HepG2 (cell line): Measurements from ENCODE around the gene ZNF101. TPM values are rescaled to one million over a fixed set of nuclear protein-coding genes. Genes with fewer than 3 reads are reported as not detected.

ENCODE experiments used
- ATAD3A ChIP-seq: sonication (generic); formaldehyde crosslinking; IDR thresholded peaks from 2 replicates; pipeline ENCODE4 v1.4.0; 2020; ENCODE audit warnings: missing genetic modification reagents
- HES4 ChIP-seq: sonication (generic); formaldehyde crosslinking; IDR thresholded peaks from 2 replicates; pipeline ENCODE4 v1.9.0; 2021; ENCODE audit warnings: mild to moderate bottlenecking, missing genetic modification reagents, borderline replicate concordance
- HNF4G ChIP-seq, 2 experiments: sonication (generic) in 1 of 2; formaldehyde crosslinking in 1 of 2; IDR thresholded peaks; 2 replicates each; pipeline versions ENCODE4 v1.4.0 to v1.6.1; 2011 to 2020; ENCODE audit warnings: borderline replicate concordance in 2 of 2, low read depth in 2 of 2, mild to moderate bottlenecking in 2 of 2, low read length in 1 of 2, missing genetic modification reagents in 1 of 2, moderate library complexity in 1 of 2
- MIER3 ChIP-seq: IDR thresholded peaks from 2 replicates; pipeline ENCODE4 v1.6.1; 2016; ENCODE audit warnings: missing compliant biosample characterization, borderline replicate concordance
- MLX ChIP-seq: IDR thresholded peaks from 2 replicates; pipeline ENCODE4 v1.6.1; 2016
- PCBP1 ChIP-seq: fragments of 200-400 bp; formaldehyde crosslinking; IDR thresholded peaks from 2 replicates; pipeline ENCODE4 v1.6.1; 2017; ENCODE audit warnings: mild to moderate bottlenecking, low read depth, low read length, borderline replicate concordance
- POLR2A ChIP-seq, 2 experiments: IDR thresholded peaks; 2 replicates each; pipeline ENCODE4 v1.6.1; 2011; ENCODE audit warnings: low read depth in 2 of 2, low read length in 2 of 2, mild to moderate bottlenecking in 1 of 2, moderate library complexity in 1 of 2; ENCODE audit not compliant: insufficient read depth in 1 of 2
- PTBP1 ChIP-seq: fragments of 200-400 bp; formaldehyde crosslinking; IDR thresholded peaks from 2 replicates; pipeline ENCODE4 v1.6.1; 2018; ENCODE audit warnings: low read length, low read depth; ENCODE audit not compliant: poor library complexity, severe bottlenecking
- ZBTB26 ChIP-seq: IDR thresholded peaks from 2 replicates; pipeline ENCODE4 v1.6.1; 2016; ENCODE audit warnings: missing compliant biosample characterization, missing genetic modification reagents, borderline replicate concordance
- ZKSCAN5 ChIP-seq: sonication (generic); formaldehyde crosslinking; IDR thresholded peaks from 2 replicates; pipeline ENCODE4 v1.5.1; 2020; ENCODE audit warnings: mild to moderate bottlenecking, missing genetic modification reagents
- ZNF329 ChIP-seq: sonication (generic); formaldehyde crosslinking; IDR thresholded peaks from 2 replicates; pipeline ENCODE4 v1.9.0; 2021; ENCODE audit warnings: low read depth, mild to moderate bottlenecking, missing genetic modification reagents
- ZNF619 ChIP-seq: sonication (generic); formaldehyde crosslinking; IDR thresholded peaks from 2 replicates; pipeline ENCODE4 v1.4.0; 2020; ENCODE audit warnings: mild to moderate bottlenecking, missing genetic modification reagents
- ZNF720 ChIP-seq: sonication (generic); formaldehyde crosslinking; IDR thresholded peaks from 2 replicates; pipeline ENCODE4 v1.4.0; 2020; ENCODE audit warnings: missing genetic modification reagents
- polyA plus RNA-seq, 8 experiments: library from polyadenylated mRNA; depleted of rRNA in 3 of 8; stranded (reverse) in 7 of 8; unstranded in 1 of 8; fragments of >200 nt; fragmentation: Illumina TruSeq in 4 of 8; extraction: Trizol in 4 of 8; gene quantifications; 2 replicates each; pipeline versions ENCODE4 v1.2.1 to v1.2.3, GENCODE V29; 2011 to 2016; ENCODE audit warnings: low read depth in 4 of 8, missing spikeins in 1 of 8, mixed read lengths in 1 of 8; ENCODE audit not compliant: insufficient read depth in 1 of 8
- small RNA-seq, 3 experiments: library from RNA; depleted of rRNA; stranded (forward); fragments of <200 nt; gene quantifications; one replicate each; pipeline ENCODE3, GENCODE V24; 2012; ENCODE audit warnings: low read depth in 2 of 3, low replicate concordance in 1 of 3; ENCODE audit not compliant: insufficient read length in 3 of 3, insufficient read depth in 2 of 3
- total RNA-seq, 5 experiments: library from RNA; depleted of rRNA; stranded (reverse); fragments of >200 nt; fragmentation: Illumina TruSeq; extraction: Trizol; gene quantifications; 2 replicates each; pipeline ENCODE4 v1.2.3, GENCODE V29; 2016; ENCODE audit warnings: low read depth in 1 of 5
- TF ChIP-seq, protein P1 (sequence below): IDR thresholded peaks from 2 replicates; pipeline ENCODE4 v1.6.1; 2016; ENCODE audit warnings: low read depth, borderline replicate concordance
- TF ChIP-seq, protein P2 (sequence below): sonication (generic); formaldehyde crosslinking; IDR thresholded peaks from 2 replicates; pipeline ENCODE4 v1.4.0; 2020; ENCODE audit warnings: mild to moderate bottlenecking, missing genetic modification reagents

Gene ZNF101
- total and polyA plus RNA-seq, 2 of the 13 experiments (the other 11 are each of a cell fraction or from before 2014, with no cell fraction given), result 12.9 to 28.9 TPM

- no peak for TF ChIP-seq HNF4G (IDR thresholded peaks at IDR 0.05; ENCODE audit: borderline replicate concordance, low read depth, low read length)
- no peak; the same call in 1 of the 2 replicates for TF ChIP-seq HNF4G (CRISPR knock-in tag; IDR thresholded peaks at IDR 0.05; ENCODE audit: borderline replicate concordance, low read depth)
- no peak for TF ChIP-seq ZKSCAN5
- TF ChIP-seq, protein P1, sequence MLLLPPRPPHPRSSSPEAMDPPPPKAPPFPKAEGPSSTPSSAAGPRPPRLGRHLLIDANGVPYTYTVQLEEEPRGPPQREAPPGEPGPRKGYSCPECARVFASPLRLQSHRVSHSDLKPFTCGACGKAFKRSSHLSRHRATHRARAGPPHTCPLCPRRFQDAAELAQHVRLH, result no peak
- TF ChIP-seq, protein P2, sequence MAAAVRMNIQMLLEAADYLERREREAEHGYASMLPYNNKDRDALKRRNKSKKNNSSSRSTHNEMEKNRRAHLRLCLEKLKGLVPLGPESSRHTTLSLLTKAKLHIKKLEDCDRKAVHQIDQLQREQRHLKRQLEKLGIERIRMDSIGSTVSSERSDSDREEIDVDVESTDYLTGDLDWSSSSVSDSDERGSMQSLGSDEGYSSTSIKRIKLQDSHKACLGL (CRISPR knock-in tag), result peak; percentile 71
- TF ChIP-seq MLX (CRISPR knock-in tag), result no peak
- TF ChIP-seq MIER3 (CRISPR knock-in tag), result 0 out of 2 replicates have a peak, but pooled peaks have one; percentile 49
- 0 out of 2 replicates have a peak, but pooled peaks have one; percentile 56 for TF ChIP-seq ZNF329 (CRISPR knock-in tag)
- no peak for TF ChIP-seq ATAD3A
- TF ChIP-seq PTBP1, result no peak
- TF ChIP-seq POLR2A (IDR thresholded peaks at IDR 0.05; ENCODE audit: insufficient read depth in 1 of 2, low read depth in 2 of 2, low read length in 2 of 2), result peak; percentile 84 to 98
- TF ChIP-seq PCBP1, result no peak
- TF ChIP-seq ZNF720 (CRISPR knock-in tag), result no peak
- no peak for TF ChIP-seq HES4 (CRISPR knock-in tag)
- peak; percentile 68; the same call in 1 of the 2 replicates for TF ChIP-seq ZNF619 (CRISPR knock-in tag)
- TF ChIP-seq ZBTB26, result no peak
These were observed 64.2 kb downstream of the ZNF101 start, which contains the start of gene ZNF14 (continued) for GRCh38 chr19:19732579-19733501.

Small RNA genes lying within 50 kb of the gene (small RNA-seq; reads per million reads assigned to genes)
- 0 reads per million in 3 experiments for gene AC011458.2

Other genes with a start within 250 kb of the ZNF101 start
- gene TSSK6, start 153.3 kb upstream of the ZNF101 start, total RNA-seq (2016; rRNA removed; fragmentation: Illumina TruSeq; extraction: Trizol), result 0.71 and 0.86 TPM in 2 replicates
- gene TSSK6, start 153.3 kb upstream of the ZNF101 start, polyA plus RNA-seq (2011; rRNA removed), result 1.2 and 2.0 TPM in 2 replicates
- 278 and 337 TPM in 2 replicates for gene NDUFA13, start 152.6 kb upstream of the ZNF101 start, total RNA-seq (2016; rRNA removed; fragmentation: Illumina TruSeq; extraction: Trizol)
- 366 and 368 TPM in 2 replicates for gene NDUFA13, start 152.6 kb upstream of the ZNF101 start, polyA plus RNA-seq (2011; rRNA removed)
- gene YJEFN3, start 139.9 kb upstream of the ZNF101 start, total RNA-seq (2016; rRNA removed; fragmentation: Illumina TruSeq; extraction: Trizol), result 0.32 and 0.89 TPM in 2 replicates
- gene YJEFN3, start 139.9 kb upstream of the ZNF101 start, polyA plus RNA-seq (2011; rRNA removed), result 4.0 TPM in 2 replicates
- 0.09 TPM in 1 of 2 replicates, not detected in the other for gene CILP2, start 130.6 kb upstream of the ZNF101 start, total RNA-seq (2016; rRNA removed; fragmentation: Illumina TruSeq; extraction: Trizol)
- 0.18 and 0.37 TPM in 2 replicates for gene CILP2, start 130.6 kb upstream of the ZNF101 start, polyA plus RNA-seq (2011; rRNA removed)
- gene PBX4, start 50.2 kb upstream of the ZNF101 start, total RNA-seq (2016; rRNA removed; fragmentation: Illumina TruSeq; extraction: Trizol), result not detected in 2 replicates
- gene PBX4, start 50.2 kb upstream of the ZNF101 start, polyA plus RNA-seq (2011; rRNA removed), result not detected in 2 replicates
- gene LPAR2, start 40.6 kb upstream of the ZNF101 start, total RNA-seq (2016; rRNA removed; fragmentation: Illumina TruSeq; extraction: Trizol), result 0.72 and 0.86 TPM in 2 replicates
- 3.6 TPM in 2 replicates for gene LPAR2, start 40.6 kb upstream of the ZNF101 start, polyA plus RNA-seq (2011; rRNA removed)
- gene GMIP, start 25.2 kb upstream of the ZNF101 start, total RNA-seq (2016; rRNA removed; fragmentation: Illumina TruSeq; extraction: Trizol), result 1.3 and 1.8 TPM in 2 replicates
- 1.4 and 1.5 TPM in 2 replicates for gene GMIP, start 25.2 kb upstream of the ZNF101 start, polyA plus RNA-seq (2011; rRNA removed)
- gene ATP13A1, start 5.2 kb upstream of the ZNF101 start, total RNA-seq (2016; rRNA removed; fragmentation: Illumina TruSeq; extraction: Trizol), result 9.8 and 23.2 TPM in 2 replicates
- 41.0 and 41.7 TPM in 2 replicates for gene ATP13A1, start 5.2 kb upstream of the ZNF101 start, polyA plus RNA-seq (2011; rRNA removed)
- 6.2 and 8.8 TPM in 2 replicates for gene ZNF14, start 64.3 kb downstream of the ZNF101 start, total RNA-seq (2016; rRNA removed; fragmentation: Illumina TruSeq; extraction: Trizol)
- 1.5 and 1.9 TPM in 2 replicates for gene ZNF14, start 64.3 kb downstream of the ZNF101 start, polyA plus RNA-seq (2011; rRNA removed)
- not detected in 2 replicates for gene ZNF506, start 152.9 kb downstream of the ZNF101 start, total RNA-seq (2016; rRNA removed; fragmentation: Illumina TruSeq; extraction: Trizol)
- 0.01 TPM in 1 of 2 replicates, not detected in the other for gene ZNF506, start 152.9 kb downstream of the ZNF101 start, polyA plus RNA-seq (2011; rRNA removed)
- gene ZNF253, start 197.0 kb downstream of the ZNF101 start, total RNA-seq (2016; rRNA removed; fragmentation: Illumina TruSeq; extraction: Trizol), result 10.6 and 12.8 TPM in 2 replicates
- gene ZNF253, start 197.0 kb downstream of the ZNF101 start, polyA plus RNA-seq (2011; rRNA removed), result 3.5 and 3.6 TPM in 2 replicates
- gene ZNF93, start 232.1 kb downstream of the ZNF101 start, total RNA-seq (2016; rRNA removed; fragmentation: Illumina TruSeq; extraction: Trizol), result 0.66 and 1.0 TPM in 2 replicates
- gene ZNF93, start 232.1 kb downstream of the ZNF101 start, polyA plus RNA-seq (2011; rRNA removed), result 0.25 and 0.49 TPM in 2 replicates